Lower leg skin (tissue), 4 donors: ENCODE measurements around the gene NTSR2. TPM values are rescaled to one million over a fixed set of nuclear protein-coding genes. Genes with fewer than 3 reads are reported as not detected.

Source experiments
- DNase-seq, 2 donors: peaks; one replicate each; pipeline ENCODE4 v3.0.0-alpha.2; 2019; ENCODE audit warnings: low spot score in 2 of 2
- H3K4me3 ChIP-seq: fragments of 200-600 bp; sonication (generic); 2 replicates; pipeline ENCODE4 v1.5.1; 2017; ENCODE audit warnings: mild to moderate bottlenecking, low read depth; ENCODE audit not compliant: poor library complexity, severe bottlenecking
- CTCF ChIP-seq, 3 donors: fragments of 450-650 bp; IDR thresholded peaks; one replicate each; pipeline ENCODE4 v1.5.1; 2016; ENCODE audit warnings: antibody characterized with exemption in 3 of 3, mild to moderate bottlenecking in 3 of 3, moderate library complexity in 2 of 3
- POLR2A ChIP-seq, 2 donors: fragments of 450-650 bp; IDR thresholded peaks; one replicate each; pipeline ENCODE4 v1.6.1; 2016 to 2017; ENCODE audit warnings: antibody characterized with exemption in 2 of 2, mild to moderate bottlenecking in 1 of 2, moderate library complexity in 1 of 2
- WGBS, 2 donors: methylation state at CpG; one replicate each; pipeline ENCODE4 v1.1.5; 2018; 5-methylcytosine and 5-hydroxymethylcytosine counted together
- intact Hi-C: fragments of 100-400 bp; cut with DNase I; formaldehyde crosslinking; loops from one replicate; pipeline ENCODE4 v1.15.0; 2023; ENCODE audit warnings: low total_unique reads
- total RNA-seq, 4 donors: library from RNA; depleted of rRNA; stranded (reverse); fragments of >200 nt; gene quantifications; one replicate each; pipeline ENCODE4 v1.1.0, GENCODE V29; 2016

Gene NTSR2
- total RNA-seq, 4 donors from 2014 or later = not detected

- WGBS, 2 donors = 83 to 84% methylated on average over 5 of the region's 5 CpGs
- intact Hi-C loops = no loop called here
Observed at GRCh38 chr2:11639503-11639902, 30.5 kb downstream of the NTSR2 start.

GRCh38 chr2:11637546-11637945 lies 32.4 kb downstream of the NTSR2 start:
- intact Hi-C loops = no loop called here
- no peak overlapping the region for H3K4me3 ChIP-seq
- 86 to 94% methylated on average over 15 of the region's 15 CpGs for WGBS, 2 donors
- no peak for TF ChIP-seq CTCF (IDR thresholded peaks at IDR 0.05)
- no peak for TF ChIP-seq POLR2A (IDR thresholded peaks at IDR 0.05)
- DNase-seq = no peak

More at GRCh38 chr2:11639503-11639902, 30.5 kb downstream of the NTSR2 start:
- H3K4me3 ChIP-seq = no peak overlapping the region
- no peak for TF ChIP-seq POLR2A (IDR thresholded peaks at IDR 0.05)
- no peak for TF ChIP-seq CTCF (IDR thresholded peaks at IDR 0.05)
- DNase-seq = peak in 1 of 2 donors; percentile 28

GRCh38 chr2:11636593-11637295 lies 33.3 kb downstream of the NTSR2 start:
- TF ChIP-seq POLR2A (IDR thresholded peaks at IDR 0.05) (no peak), CTCF (IDR thresholded peaks at IDR 0.05) (no peak)
- WGBS, 2 donors = 64 to 73% methylated on average over 11 of the region's 11 CpGs
- no peak for DNase-seq
- intact Hi-C loops = no loop called here
- no peak overlapping the region for H3K4me3 ChIP-seq

- 92 to 95% methylated on average over 11 to 15 of the region's 15 CpGs for WGBS, 2 donors
- no peak overlapping the region for H3K4me3 ChIP-seq
- DNase-seq = no peak
- TF ChIP-seq CTCF (IDR thresholded peaks at IDR 0.05) (no peak), POLR2A (IDR thresholded peaks at IDR 0.05) (no peak)
- intact Hi-C loops = no loop called here
Observed at GRCh38 chr2:11635141-11635540, 34.9 kb downstream of the NTSR2 start.

GRCh38 chr2:11634584-11634983 lies 35.4 kb downstream of the NTSR2 start:
- TF ChIP-seq POLR2A (IDR thresholded peaks at IDR 0.05) = no peak
- no peak for TF ChIP-seq CTCF (IDR thresholded peaks at IDR 0.05)
- 91 to 92% methylated on average over 15 of the region's 15 CpGs for WGBS, 2 donors
- intact Hi-C loops = no loop called here
- DNase-seq = no peak
- no peak overlapping the region for H3K4me3 ChIP-seq
